ENCODE data around the gene LMAN1L.

LMAN1L gene

GRCh38 chr15:74812533-74812932 is at the start of gene LMAN1L:
Gene LMAN1L, plus strand, starts transcription at chr15:74812835. Its CDS starts 20 bp downstream, at chr15:74812855.
- DNase-seq, result no peak

- DNase-seq, result no peak
These were observed 49.2 kb upstream of the LMAN1L start for GRCh38 chr15:74763416-74763815.

GRCh38 chr15:74767167-74768098 is 45.2 kb upstream of the LMAN1L start:
- DNase-seq, result no peak

GRCh38 chr15:74768099-74768770 is 44.4 kb upstream of the LMAN1L start:
- no peak for DNase-seq

GRCh38 chr15:74768771-74769342 is 43.8 kb upstream of the LMAN1L start:
- peak; percentile 66 to 68 for DNase-seq

- no peak for DNase-seq
These were observed 43.1 kb upstream of the LMAN1L start for GRCh38 chr15:74769463-74770025.

GRCh38 chr15:74770211-74770903 is 42.3 kb upstream of the LMAN1L start:
- no peak for DNase-seq

- no peak for DNase-seq
These were observed 39.3 kb upstream of the LMAN1L start for GRCh38 chr15:74773329-74773728.

- no peak for DNase-seq
These were observed 38.8 kb upstream of the LMAN1L start for GRCh38 chr15:74773731-74774252.

- peak; percentile 25 to 30 for DNase-seq
These were observed 37.5 kb upstream of the LMAN1L start for GRCh38 chr15:74775132-74775562.

GRCh38 chr15:74775894-74776293 is 36.7 kb upstream of the LMAN1L start:
- DNase-seq, result no peak

- peak; percentile 96 to 98 for DNase-seq
These were observed 35.5 kb upstream of the LMAN1L start for GRCh38 chr15:74776821-74777768.

GRCh38 chr15:74777769-74778598 is 34.7 kb upstream of the LMAN1L start:
- peak in 1 of 2 experiments; percentile 78 for DNase-seq

GRCh38 chr15:74778599-74778970 is 34.0 kb upstream of the LMAN1L start:
- DNase-seq, result no peak

- DNase-seq, result no peak
These were observed 33.4 kb upstream of the LMAN1L start for GRCh38 chr15:74779162-74779648.

- DNase-seq, result peak; percentile 35 to 46
These were observed 31.9 kb upstream of the LMAN1L start for GRCh38 chr15:74780523-74781430.

GRCh38 chr15:74781431-74782258 is 31.0 kb upstream of the LMAN1L start, which contains the start of gene CSK:
Gene CSK, plus strand, starts transcription at chr15:74782080. Its CDS starts 16,218 bp downstream, at chr15:74798298.
- DNase-seq, result peak; percentile 52 to 64
